ENCODE data around the gene CMA1. TPM values are rescaled to one million over a fixed set of nuclear protein-coding genes. Genes with fewer than 3 reads are reported as not detected.
A peak's percentile ranks its signal among the peaks of the same experiment; 100 is the strongest.
"Not testable (repeated sequence)": the region's sequence is repeated elsewhere in the genome, so short reads cannot be mapped to it uniquely, and the experiment has no call there.

Gene CMA1
- total RNA-seq, 2 experiments from 2014 or later = 0.52 to 0.82 TPM

- H3K9me3 Mint-ChIP-seq (ENCODE audit: insufficient read depth); ATAC-seq; H3K4me3 Mint-ChIP-seq; H3K4me1 Mint-ChIP-seq (ENCODE audit: low read depth); H3K27ac Mint-ChIP-seq; DNase-seq; H3K36me3 Mint-ChIP-seq (ENCODE audit: low read depth); POLR2A ChIA-PET: not testable (repeated sequence)
- CTCF ChIA-PET = interaction anchor here (1.5 kb wide), 1 partner anchor 218 kb away, joined by 4 read pairs; no protein-coding TSS in a partner anchor
- peaks cover 19% of the 10 kb centered on the region for H3K27me3 Mint-ChIP-seq (ENCODE audit: low read depth)
Observed at GRCh38 chr14:24491586-24492408, 16.3 kb downstream of the CMA1 start.

GRCh38 chr14:24483604-24484252 is 24.3 kb downstream of the CMA1 start:
- Mint-ChIP-seq H3K27me3 (ENCODE audit: low read depth) (no peaks in the 10 kb centered on the region), H3K27ac (peak overlapping the region; percentile 34), H3K4me1 (ENCODE audit: low read depth) (peaks cover 26% of the 10 kb centered on the region), H3K36me3 (ENCODE audit: low read depth) (no peaks in the 10 kb centered on the region), H3K4me3 (no peak overlapping the region), H3K9me3 (ENCODE audit: insufficient read depth) (no peaks in the 10 kb centered on the region)
- ChIA-PET POLR2A (no interaction called here), CTCF (interaction anchor here (0.7 to 1.4 kb wide), 7 partner anchors 8 to 649 kb away, joined by 3 to 5 read pairs (median 3); no protein-coding TSS in a partner anchor)
- DNase-seq (no peak), ATAC-seq (no peak)

GRCh38 chr14:24482699-24483303 is 25.3 kb downstream of the CMA1 start:
- H3K4me3 Mint-ChIP-seq; POLR2A ChIA-PET; ATAC-seq; DNase-seq; H3K27me3 Mint-ChIP-seq (ENCODE audit: low read depth); H3K9me3 Mint-ChIP-seq (ENCODE audit: insufficient read depth); H3K27ac Mint-ChIP-seq; H3K36me3 Mint-ChIP-seq (ENCODE audit: low read depth): not testable (repeated sequence)
- peaks cover 26% of the 10 kb centered on the region for H3K4me1 Mint-ChIP-seq (ENCODE audit: low read depth)
- CTCF ChIA-PET = interaction anchor here (1.1 kb wide), 1 partner anchor 123 kb away, joined by 3 read pairs; no protein-coding TSS in a partner anchor

GRCh38 chr14:24481622-24482324 is 26.3 kb downstream of the CMA1 start:
- Mint-ChIP-seq H3K4me1 (ENCODE audit: low read depth) (peaks cover 26% of the 10 kb centered on the region), H3K36me3 (ENCODE audit: low read depth) (no peaks in the 10 kb centered on the region), H3K4me3 (no peak overlapping the region), H3K27me3 (ENCODE audit: low read depth) (no peaks in the 10 kb centered on the region), H3K9me3 (ENCODE audit: insufficient read depth) (no peaks in the 10 kb centered on the region), H3K27ac (peak overlapping the region; percentile 32)
- ChIA-PET POLR2A (no interaction called here), CTCF (interaction anchor here (0.8 to 1.5 kb wide), 4 partner anchors 14 to 650 kb away, joined by 3 read pairs; no protein-coding TSS in a partner anchor)
- DNase-seq (peak; percentile 62), ATAC-seq (peak; percentile 51)

GRCh38 chr14:24479999-24480398 is 28.1 kb downstream of the CMA1 start:
- H3K4me3 Mint-ChIP-seq; H3K27me3 Mint-ChIP-seq (ENCODE audit: low read depth); POLR2A ChIA-PET; H3K27ac Mint-ChIP-seq; H3K9me3 Mint-ChIP-seq (ENCODE audit: insufficient read depth); H3K36me3 Mint-ChIP-seq (ENCODE audit: low read depth); CTCF ChIA-PET; ATAC-seq; DNase-seq: not testable (repeated sequence)
- H3K4me1 Mint-ChIP-seq (ENCODE audit: low read depth) = peaks cover 33% of the 10 kb centered on the region

GRCh38 chr14:24475261-24475660 is 32.8 kb downstream of the CMA1 start:
- CTCF ChIA-PET = interaction anchor here (1.8 kb wide), 1 partner anchor 9 kb away, joined by 5 read pairs; no protein-coding TSS in a partner anchor
- Mint-ChIP-seq H3K4me1 (ENCODE audit: low read depth) (peaks cover 12% of the 10 kb centered on the region), H3K9me3 (ENCODE audit: insufficient read depth) (no peaks in the 10 kb centered on the region), H3K27me3 (ENCODE audit: low read depth) (peaks cover 4% of the 10 kb centered on the region), H3K36me3 (ENCODE audit: low read depth) (no peaks in the 10 kb centered on the region), H3K4me3 (no peak overlapping the region), H3K27ac (no peak overlapping the region)
- DNase-seq (no peak), ATAC-seq (no peak)
- POLR2A ChIA-PET = no interaction called here

GRCh38 chr14:24473211-24473610 is 34.9 kb downstream of the CMA1 start:
- H3K27ac Mint-ChIP-seq = no peak overlapping the region
- H3K9me3 Mint-ChIP-seq (ENCODE audit: insufficient read depth) = no peaks in the 10 kb centered on the region
- no peaks in the 10 kb centered on the region for H3K36me3 Mint-ChIP-seq (ENCODE audit: low read depth)
- H3K27me3 Mint-ChIP-seq (ENCODE audit: low read depth) = peaks cover 14% of the 10 kb centered on the region
- DNase-seq (no peak), ATAC-seq (no peak)
- ChIA-PET CTCF (no interaction called here), POLR2A (no interaction called here)
- peaks cover 12% of the 10 kb centered on the region for H3K4me1 Mint-ChIP-seq (ENCODE audit: low read depth)
- H3K4me3 Mint-ChIP-seq = no peak overlapping the region

GRCh38 chr14:24470450-24470849 is 37.6 kb downstream of the CMA1 start:
- Mint-ChIP-seq H3K4me1 (ENCODE audit: low read depth) (peaks cover 12% of the 10 kb centered on the region), H3K27me3 (ENCODE audit: low read depth) (peaks cover 18% of the 10 kb centered on the region)
- H3K4me3 Mint-ChIP-seq; H3K27ac Mint-ChIP-seq; CTCF ChIA-PET; DNase-seq; H3K9me3 Mint-ChIP-seq (ENCODE audit: insufficient read depth); ATAC-seq; H3K36me3 Mint-ChIP-seq (ENCODE audit: low read depth); POLR2A ChIA-PET: not testable (repeated sequence)

- Mint-ChIP-seq H3K27me3 (ENCODE audit: low read depth) (peaks cover 17% of the 10 kb centered on the region), H3K36me3 (ENCODE audit: low read depth) (peaks cover 2% of the 10 kb centered on the region), H3K4me1 (ENCODE audit: low read depth) (peaks cover 8% of the 10 kb centered on the region), H3K27ac (no peak overlapping the region), H3K4me3 (no peak overlapping the region), H3K9me3 (ENCODE audit: insufficient read depth) (no peaks in the 10 kb centered on the region)
- ChIA-PET POLR2A (no interaction called here), CTCF (no interaction called here)
- DNase-seq (no peak), ATAC-seq (no peak)
Observed at GRCh38 chr14:24465805-24466204, 42.3 kb downstream of the CMA1 start.

GRCh38 chr14:24465368-24465767 is 42.7 kb downstream of the CMA1 start:
- H3K9me3 Mint-ChIP-seq (ENCODE audit: insufficient read depth) = no peaks in the 10 kb centered on the region
- peaks cover 15% of the 10 kb centered on the region for H3K27me3 Mint-ChIP-seq (ENCODE audit: low read depth)
- POLR2A ChIA-PET = no interaction called here
- no peak for DNase-seq
- no peak overlapping the region for H3K4me3 Mint-ChIP-seq
- H3K36me3 Mint-ChIP-seq (ENCODE audit: low read depth) = peaks cover 2% of the 10 kb centered on the region
- ATAC-seq = peak; percentile 47
- H3K27ac Mint-ChIP-seq = no peak overlapping the region
- CTCF ChIA-PET = no interaction called here
- peaks cover 8% of the 10 kb centered on the region for H3K4me1 Mint-ChIP-seq (ENCODE audit: low read depth)

GRCh38 chr14:24463884-24464785 is 43.9 kb downstream of the CMA1 start:
- Mint-ChIP-seq H3K36me3 (ENCODE audit: low read depth) (peaks cover 2% of the 10 kb centered on the region), H3K9me3 (ENCODE audit: insufficient read depth) (no peaks in the 10 kb centered on the region), H3K4me3 (no peak overlapping the region), H3K27ac (no peak overlapping the region), H3K4me1 (ENCODE audit: low read depth) (peaks cover 8% of the 10 kb centered on the region), H3K27me3 (ENCODE audit: low read depth) (peaks cover 8% of the 10 kb centered on the region)
- ATAC-seq = no peak
- POLR2A ChIA-PET = no interaction called here
- no peak for DNase-seq
- CTCF ChIA-PET = no interaction called here

All from activated CD8-positive, alpha-beta T cell treated with anti-CD3 and anti-CD28 coated beads, Interleukin-2, amount 10 ng/mL, durations not matched to agents 7 days and 5 days (primary cell).